IMR-90 (cell line): ENCODE data around the gene CLEC16A. TPM values are rescaled to one million over a fixed set of nuclear protein-coding genes. Genes with fewer than 3 reads are reported as not detected.

Source experiments
- ATAC-seq: fragments of 200-7000 bp; cut with Tn5 transposase; 2 replicates; pipeline ENCODE4 v1.9.1; 2020; ENCODE audit warnings: low read depth, mild to moderate bottlenecking, moderate library complexity
- BruUV-seq: library from RNA; stranded (reverse); fragments of 400-500 nt; replicated peaks from 2 replicates; lab custom pipeline; 2021; lab: Mats Ljungman, UMichigan
- CTCF ChIA-PET: fragments of 300-600 bp; formaldehyde crosslinking; extraction: SDS; loops from one replicate; lab custom pipeline; 2021; ENCODE audit warnings: antibody characterized with exemption; lab: Yijun Ruan, JAX
- POLR2A ChIA-PET: fragments of 300-600 bp; sonication (Branson Sonifier 250); formaldehyde crosslinking; loops from one replicate; lab custom pipeline; 2022; ENCODE audit warnings: antibody characterized with exemption; ENCODE audit not compliant: unreplicated experiment; lab: Charles Lee
- DNase-seq: peaks from one replicate; pipeline ENCODE4 v3.0.0; 2013
- H2AFZ ChIP-seq: replicated peaks from 2 replicates; pipeline ENCODE3; 2013; ENCODE audit warnings: low read length, mild to moderate bottlenecking; ENCODE audit not compliant: poor library complexity
- H2AK5ac ChIP-seq: 2 replicates; pipeline ENCODE4 v1.6.1; 2013; ENCODE audit warnings: low read depth, low read length, inconsistent platforms
- H2AK9ac ChIP-seq: replicated peaks from 2 replicates; pipeline ENCODE3; 2013; ENCODE audit warnings: mild to moderate bottlenecking, low read depth, low read length, moderate library complexity; ENCODE audit not compliant: poor library complexity
- H2BK120ac ChIP-seq: 2 replicates; pipeline ENCODE4 v1.6.1; 2013; ENCODE audit warnings: low read depth, low read length, inconsistent platforms
- H2BK15ac ChIP-seq: 3 replicates; pipeline ENCODE4 v1.6.1; 2013; ENCODE audit warnings: low read depth, low read length, inconsistent platforms
- H2BK20ac ChIP-seq: 2 replicates; pipeline ENCODE4 v1.6.1; 2013; ENCODE audit warnings: low read depth, mild to moderate bottlenecking, inconsistent platforms, low read length, moderate library complexity
- H2BK5ac ChIP-seq: 2 replicates; pipeline ENCODE4 v1.6.1; 2013; ENCODE audit warnings: mild to moderate bottlenecking, low read depth, low read length, inconsistent platforms; ENCODE audit not compliant: poor library complexity, severe bottlenecking
- H3K14ac ChIP-seq: replicated peaks from 2 replicates; pipeline ENCODE4 v1.6.1; 2013; ENCODE audit warnings: low read depth, low read length, inconsistent platforms
- H3K18ac ChIP-seq: 2 replicates; pipeline ENCODE4 v1.6.1; 2013; ENCODE audit warnings: low read depth, low read length, control low read depth
- H3K23ac ChIP-seq: 2 replicates; pipeline ENCODE4 v1.6.1; 2013; ENCODE audit warnings: low read depth, low read length, inconsistent platforms
- H3K27ac ChIP-seq: 2 replicates; pipeline ENCODE4 v1.5.1; 2013; ENCODE audit warnings: mild to moderate bottlenecking, control low read depth, low read length; ENCODE audit not compliant: insufficient read depth
- H3K27me3 ChIP-seq: 2 replicates; pipeline ENCODE4 v1.6.1; 2013; ENCODE audit warnings: low read length; ENCODE audit not compliant: control insufficient read depth, insufficient read depth
- H3K36me3 ChIP-seq: 2 replicates; pipeline ENCODE4 v1.6.1; 2013; ENCODE audit warnings: low read length, mixed read lengths; ENCODE audit not compliant: control insufficient read depth, insufficient read depth
- H3K4ac ChIP-seq: 2 replicates; pipeline ENCODE4 v1.6.1; 2013; ENCODE audit warnings: low read depth, low read length, inconsistent platforms
- H3K4me1 ChIP-seq: 2 replicates; pipeline ENCODE4 v1.6.1; 2013; ENCODE audit warnings: low read length, mixed read lengths; ENCODE audit not compliant: control insufficient read depth, insufficient read depth
- H3K4me2 ChIP-seq: 2 replicates; pipeline ENCODE4 v1.6.1; 2013; ENCODE audit warnings: low read depth, mild to moderate bottlenecking, control low read depth, low read length, moderate library complexity
- H3K4me3 ChIP-seq: 2 replicates; pipeline ENCODE4 v1.5.1; 2013; ENCODE audit warnings: low read depth, mild to moderate bottlenecking, control low read depth, low read length, moderate library complexity; ENCODE audit not compliant: insufficient read depth
- H3K56ac ChIP-seq: 2 replicates; pipeline ENCODE4 v1.6.1; 2013; ENCODE audit warnings: low read length, inconsistent platforms; ENCODE audit not compliant: insufficient read depth; ENCODE audit errors: extremely low read depth
- H3K79me1 ChIP-seq, 2 experiments: 2 replicates each; pipeline ENCODE4 v1.6.1; 2013; ENCODE audit warnings: low read length in 2 of 2, inconsistent platforms in 1 of 2, low read depth in 1 of 2
- H3K9ac ChIP-seq: 2 replicates; pipeline ENCODE4 v1.6.1; 2013; ENCODE audit warnings: low read depth, low read length, control low read depth
- H3K9me1 ChIP-seq: 2 replicates; pipeline ENCODE4 v1.6.1; 2013; ENCODE audit warnings: low read length, inconsistent platforms; ENCODE audit not compliant: insufficient read depth
- H3K9me3 ChIP-seq: 2 replicates; pipeline ENCODE4 v1.6.1; 2013; ENCODE audit warnings: low read length; ENCODE audit not compliant: control insufficient read depth, insufficient read depth
- H4K20me1 ChIP-seq: 2 replicates; pipeline ENCODE4 v1.6.1; 2013; ENCODE audit warnings: low read length, inconsistent platforms; ENCODE audit not compliant: insufficient read depth
- H4K5ac ChIP-seq: 2 replicates; pipeline ENCODE4 v1.6.1; 2013; ENCODE audit warnings: mild to moderate bottlenecking, low read depth, low read length, control low read depth
- H4K8ac ChIP-seq, 2 experiments: 2 replicates each; pipeline ENCODE4 v1.6.1; 2013; ENCODE audit warnings: low read depth in 2 of 2, low read length in 2 of 2, control low read depth in 1 of 2, inconsistent platforms in 1 of 2
- H4K91ac ChIP-seq: 2 replicates; pipeline ENCODE4 v1.6.1; 2013; ENCODE audit warnings: low read depth, low read length, inconsistent platforms; ENCODE audit not compliant: insufficient read depth
- BHLHE40 ChIP-seq: fragments of 150-350 bp; IDR thresholded peaks from 2 replicates; pipeline ENCODE4 v1.6.1; 2016; ENCODE audit warnings: mild to moderate bottlenecking, low read depth, low read length
- CEBPB ChIP-seq: IDR thresholded peaks from 2 replicates; pipeline ENCODE4 v1.6.1; 2012; ENCODE audit warnings: low read depth, low read length, improper control_type of control experiment
- CHD1 ChIP-seq: IDR thresholded peaks from 2 replicates; pipeline ENCODE4 v1.6.1; 2012; ENCODE audit warnings: low read depth, low read length, improper control_type of control experiment
- CTCF ChIP-seq: conservative IDR thresholded peaks from 2 replicates; pipeline ENCODE4 v1.5.1; 2012; ENCODE audit warnings: mild to moderate bottlenecking, low read depth, low read length, improper control_type of control experiment
- ELK1 ChIP-seq: fragments of 150-350 bp; IDR thresholded peaks from 2 replicates; pipeline ENCODE4 v1.6.1; 2016; ENCODE audit warnings: low read depth, mild to moderate bottlenecking, low read length, moderate library complexity, borderline replicate concordance
- FOS ChIP-seq: fragments of 150-350 bp; IDR thresholded peaks from 2 replicates; pipeline ENCODE4 v1.6.1; 2016; ENCODE audit warnings: low read depth, low read length
- MAFK ChIP-seq: IDR thresholded peaks from 2 replicates; pipeline ENCODE4 v1.6.1; 2012; ENCODE audit warnings: low read depth, low read length, improper control_type of control experiment
- MAZ ChIP-seq: IDR thresholded peaks from 2 replicates; pipeline ENCODE4 v1.6.1; 2012; ENCODE audit warnings: low read depth, mild to moderate bottlenecking, low read length, improper control_type of control experiment, moderate library complexity, borderline replicate concordance
- MXI1 ChIP-seq: IDR thresholded peaks from 2 replicates; pipeline ENCODE4 v1.6.1; 2012; ENCODE audit warnings: low read depth, mild to moderate bottlenecking, low read length, moderate library complexity, borderline replicate concordance
- NFE2L2 ChIP-seq: fragments of 150-350 bp; IDR thresholded peaks from 2 replicates; pipeline ENCODE4 v1.6.1; 2016; ENCODE audit warnings: low read depth, mild to moderate bottlenecking, low read length
- POLR2A ChIP-seq: IDR thresholded peaks from 2 replicates; pipeline ENCODE4 v1.6.1; 2012; ENCODE audit warnings: mild to moderate bottlenecking, low read depth, low read length
- RAD21 ChIP-seq: IDR thresholded peaks from 2 replicates; pipeline ENCODE4 v1.6.1; 2012; ENCODE audit warnings: low read length, improper control_type of control experiment
- RCOR1 ChIP-seq: IDR thresholded peaks from 2 replicates; pipeline ENCODE4 v1.6.1; 2012; ENCODE audit warnings: mild to moderate bottlenecking, low read length, improper control_type of control experiment; ENCODE audit not compliant: insufficient replicate concordance
- RFX5 ChIP-seq: IDR thresholded peaks from 2 replicates; pipeline ENCODE4 v1.8.0; 2012; ENCODE audit warnings: low read depth, mild to moderate bottlenecking, low read length, moderate library complexity
- SMC3 ChIP-seq: fragments of 150-350 bp; IDR thresholded peaks from 2 replicates; pipeline ENCODE4 v1.6.1; 2016; ENCODE audit warnings: low read depth, mild to moderate bottlenecking, antibody characterized with exemption, low read length, moderate library complexity
- USF2 ChIP-seq: fragments of 150-350 bp; IDR thresholded peaks from 2 replicates; pipeline ENCODE4 v1.6.1; 2017; ENCODE audit warnings: mild to moderate bottlenecking, antibody characterized with exemption, low read length, low read depth
- WGBS, 2 experiments: methylation state at CpG; one replicate each; pipeline versions ENCODE4 v1.1.5 to v1.1.7; 2013; ENCODE audit warnings: missing lambda C conversion rate in 2 of 2; ENCODE audit not compliant: insufficient read length in 1 of 2; ENCODE audit errors: extremely low coverage in 2 of 2; 5-methylcytosine and 5-hydroxymethylcytosine counted together
- dilution Hi-C: fragments of 300-500 bp; cut with HindIII; formaldehyde crosslinking; loops from one replicate; pipeline ENCODE4 v1.14.3; 2018; ENCODE audit warnings: low sequenced_read_pairs; ENCODE audit not compliant: unreplicated experiment
- in situ Hi-C: fragments of 300-500 bp; cut with MboI; formaldehyde crosslinking; loops from 3 replicates; pipeline ENCODE4 v1.14.3; 2019; ENCODE audit warnings: low sequenced_read_pairs, inconsistent platforms, mixed read lengths
- intact Hi-C: fragments of 100-400 bp; cut with micrococcal nuclease; formaldehyde crosslinking; loops from 2 replicates; pipeline ENCODE4 v1.10.0; 2022
- polyA plus RNA-seq, 3 experiments: library from polyadenylated mRNA; depleted of rRNA; stranded (reverse); fragments of >200 nt; gene quantifications; 2 replicates each; pipeline ENCODE4 v1.2.3, GENCODE V29; 2012; ENCODE audit warnings: low replicate concordance in 1 of 3
- total RNA-seq: library from RNA; depleted of rRNA; stranded (reverse); fragments of >200 nt; gene quantifications from 2 replicates; pipeline ENCODE4 v1.2.3, GENCODE V29; 2012

Gene CLEC16A
- total and polyA plus RNA-seq, 2 of the 4 experiments (the other 2 are of a cell fraction) = 15.9 to 16.5 TPM

- no peak overlapping the region for H3K4me3 ChIP-seq
- no peak overlapping the region for H2BK5ac ChIP-seq
- intact Hi-C loops = no loop called here
- H3K23ac ChIP-seq = no peak overlapping the region
- no peak overlapping the region for H3K14ac ChIP-seq
- no peak overlapping the region for H2BK15ac ChIP-seq
- CTCF ChIA-PET = no interaction called here
- H3K56ac ChIP-seq = no peak overlapping the region
- no peaks in the 10 kb centered on the region for H3K9me3 ChIP-seq
- peaks cover 0 to 3% of the 10 kb centered on the region in 2 experiments; a peak in 1 of 4 replicates for H3K79me1 ChIP-seq
- ATAC-seq (no peak), DNase-seq (no peak)
- H4K91ac ChIP-seq = no peak overlapping the region
- no peak overlapping the region for H2AFZ ChIP-seq
- H4K20me1 ChIP-seq = no peaks in the 10 kb centered on the region
- H3K18ac ChIP-seq = no peak overlapping the region
- no peak overlapping the region for H2BK120ac ChIP-seq
- no TSS peak for BruUV-seq
- H2BK20ac ChIP-seq = no peak overlapping the region
- peaks cover 10% of the 10 kb centered on the region for H3K9me1 ChIP-seq
- H3K4ac ChIP-seq = no peak overlapping the region
- POLR2A ChIA-PET = no interaction called here
- in situ Hi-C loops = no loop called here
- H3K27ac ChIP-seq = no peak overlapping the region
- H3K36me3 ChIP-seq = no peaks in the 10 kb centered on the region
- H4K8ac ChIP-seq = no peak overlapping the region
- H3K9ac ChIP-seq = no peak overlapping the region
- 80% methylated on average over 1 of the region's 6 CpGs; no CpG with 5 or more reads in 1 of the 2 experiments for WGBS, 2 experiments
- no peak overlapping the region for H4K5ac ChIP-seq
- no peak overlapping the region for H3K4me2 ChIP-seq
- peaks cover 11% of the 10 kb centered on the region for H3K4me1 ChIP-seq
- no peak for TF ChIP-seq RCOR1
- no peak for TF ChIP-seq CTCF
- TF ChIP-seq MAZ = no peak
- TF ChIP-seq MAFK = no peak
- TF ChIP-seq POLR2A = no peak
- no peak for TF ChIP-seq ELK1
- no peak for TF ChIP-seq RFX5
- TF ChIP-seq USF2 = no peak
- no peak for TF ChIP-seq SMC3
- no peak for TF ChIP-seq RAD21
- no peak for TF ChIP-seq FOS
- no peak for TF ChIP-seq BHLHE40
- TF ChIP-seq CEBPB = no peak
- no peak for TF ChIP-seq NFE2L2
- TF ChIP-seq CHD1 = no peak
- TF ChIP-seq MXI1 = no peak
- H3K27me3 ChIP-seq = no peaks in the 10 kb centered on the region
- no peak overlapping the region for H2AK5ac ChIP-seq
- dilution Hi-C loops = no loop called here
- H2AK9ac ChIP-seq = no peak overlapping the region
These were observed 199.1 kb downstream of the CLEC16A start for GRCh38 chr16:11143372-11144035.
